NCI-H2227 (cell line): ENCODE measurements around the gene TTC34.
A peak's percentile ranks its signal among the peaks of the same experiment; 100 is the strongest.
"Not testable (repeated sequence)": the region's sequence is repeated elsewhere in the genome, so short reads cannot be mapped to it uniquely, and the experiment has no call there.

Experiments
- DNase-seq: peaks from one replicate; lab custom pipeline; 2025; ENCODE audit not compliant: unreplicated experiment; lab: John Stamatoyannopoulos, UW

The TTC34 gene

DNA sequence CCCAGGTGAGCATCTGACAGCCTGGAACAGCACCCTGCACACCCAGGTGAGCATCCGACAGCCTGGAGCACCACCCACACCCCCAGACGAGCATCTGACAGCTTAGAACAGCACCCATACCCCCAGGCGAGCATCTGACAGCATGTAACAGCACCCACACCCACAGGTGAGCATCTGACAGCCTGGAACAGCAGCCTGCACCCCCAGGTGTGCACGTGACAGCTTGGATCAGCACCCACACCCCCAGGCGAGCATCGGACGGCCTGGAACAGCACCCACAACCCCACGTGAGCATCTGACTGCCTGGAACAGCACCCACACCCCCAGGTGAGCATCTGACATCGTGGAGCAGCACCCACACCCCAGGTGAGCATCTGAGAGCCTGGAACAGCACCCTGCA, 116.6 kb downstream of the TTC34 start:
- DNase-seq: not testable (repeated sequence)

DNA sequence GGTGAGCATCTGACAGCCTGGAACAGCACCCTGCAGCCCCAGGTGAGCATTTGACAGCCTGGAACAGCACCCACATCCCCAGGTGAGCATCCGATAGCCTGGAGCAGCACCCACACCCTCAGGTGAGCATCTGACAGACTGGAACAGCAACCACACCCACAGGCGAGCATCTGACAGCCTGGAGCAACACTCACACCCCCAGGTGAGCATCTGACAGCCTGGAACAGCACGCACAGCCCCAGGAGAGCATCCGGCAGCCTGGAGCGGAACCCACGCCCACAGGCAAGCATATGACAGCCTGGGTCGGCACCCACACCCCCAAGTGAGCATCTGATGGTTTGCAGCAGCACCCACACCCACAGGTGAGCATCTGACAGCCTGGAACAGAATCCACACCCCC, 117.5 kb downstream of the TTC34 start:
- DNase-seq: not testable (repeated sequence)

DNA sequence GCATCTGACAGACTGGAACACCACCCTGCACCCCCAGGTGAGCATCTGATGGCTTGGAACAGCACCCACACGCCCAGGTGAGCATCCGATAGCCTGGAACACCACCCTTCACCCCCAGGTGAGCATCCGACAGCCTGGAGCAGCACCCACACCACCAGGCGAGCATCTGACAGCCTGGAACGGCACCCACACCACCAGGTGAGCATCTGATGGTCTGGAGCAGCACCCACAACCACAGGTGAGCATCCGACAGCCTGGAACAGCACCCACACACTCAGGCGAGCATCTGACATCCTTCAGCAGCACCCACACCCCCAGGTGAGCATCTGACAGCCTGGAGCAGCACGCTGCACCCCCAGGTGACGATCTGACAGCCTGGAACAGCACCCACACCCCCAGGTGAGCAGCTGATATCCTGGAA, 118.2 kb downstream of the TTC34 start:
- DNase-seq: not testable (repeated sequence)

DNA sequence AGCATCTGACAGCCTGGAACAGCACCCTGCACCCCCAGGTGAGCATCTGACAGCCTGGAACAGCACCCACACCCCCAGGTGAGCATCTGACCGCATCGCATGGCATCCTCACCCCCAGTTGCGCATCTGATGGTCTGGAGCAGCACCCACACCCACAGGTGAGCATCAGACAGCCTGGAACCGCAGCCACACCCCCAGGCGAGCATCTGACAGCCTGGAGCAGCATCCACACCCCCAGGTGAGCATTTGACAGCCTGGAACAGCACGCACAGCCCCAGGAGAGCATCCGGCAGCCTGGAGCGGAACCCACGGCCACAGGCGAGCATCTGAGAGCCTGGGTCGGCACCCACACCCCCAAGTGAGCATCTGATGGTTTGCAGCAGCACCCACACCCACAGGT, 118.6 kb downstream of the TTC34 start:
- DNase-seq: not testable (repeated sequence)

DNA sequence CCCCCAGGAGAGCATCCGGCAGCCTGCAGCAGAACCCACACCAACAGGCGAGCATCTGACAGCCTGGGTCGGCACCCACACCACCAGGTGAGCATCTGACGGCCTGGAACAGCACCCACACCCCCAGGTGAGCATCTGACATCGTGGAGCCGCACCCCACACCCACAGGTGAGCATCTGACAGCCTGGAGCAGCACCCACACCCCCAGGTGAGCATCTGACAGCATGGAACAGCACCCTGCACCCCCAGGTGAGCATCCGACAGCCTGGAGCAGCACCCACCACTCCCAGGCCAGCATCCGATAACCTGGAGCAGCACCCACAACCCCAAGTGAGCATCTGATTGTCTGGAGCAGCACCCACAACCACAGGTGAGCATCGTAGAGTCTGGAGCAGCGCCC, 124.8 kb downstream of the TTC34 start:
- DNase-seq: not testable (repeated sequence)

DNA sequence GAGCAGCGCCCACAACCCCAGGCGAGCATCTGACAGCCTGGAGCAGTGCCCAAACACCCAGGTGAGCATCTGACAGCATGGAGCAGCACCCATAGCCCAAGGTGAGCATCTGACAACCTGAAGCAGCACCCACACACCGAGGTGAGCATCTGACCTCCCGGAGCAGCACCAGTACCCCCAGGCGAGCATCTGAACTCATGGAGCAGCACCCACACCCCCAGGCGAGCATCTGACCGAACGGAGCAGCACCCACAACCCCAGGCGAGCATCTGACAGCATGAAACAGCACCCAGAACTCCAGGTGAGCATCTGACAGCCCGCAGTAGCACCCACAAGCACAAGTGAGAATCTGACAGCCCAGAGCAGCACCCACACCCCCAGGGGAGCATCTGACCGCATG, 129.8 kb downstream of the TTC34 start:
- not testable (repeated sequence) for DNase-seq

DNA sequence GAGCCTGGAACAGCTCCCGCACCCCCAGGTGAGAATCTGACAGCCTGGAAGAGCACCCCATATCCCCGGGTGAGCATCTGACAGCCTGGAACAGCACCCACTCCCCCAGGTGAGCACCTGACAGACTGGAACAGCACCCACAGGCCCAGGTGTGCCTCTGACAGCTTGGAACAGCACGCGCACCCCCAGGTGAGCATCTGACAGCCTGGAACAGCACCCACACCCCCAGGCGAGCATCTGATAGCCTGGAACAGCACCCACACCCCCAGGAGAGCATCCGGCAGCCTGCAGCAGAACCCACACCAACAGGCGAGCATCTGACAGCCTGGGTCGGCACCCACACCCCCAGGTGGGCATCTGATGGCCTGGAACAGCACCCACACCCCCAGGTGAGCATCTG, 141.7 kb downstream of the TTC34 start:
- DNase-seq: not testable (repeated sequence)

DNA sequence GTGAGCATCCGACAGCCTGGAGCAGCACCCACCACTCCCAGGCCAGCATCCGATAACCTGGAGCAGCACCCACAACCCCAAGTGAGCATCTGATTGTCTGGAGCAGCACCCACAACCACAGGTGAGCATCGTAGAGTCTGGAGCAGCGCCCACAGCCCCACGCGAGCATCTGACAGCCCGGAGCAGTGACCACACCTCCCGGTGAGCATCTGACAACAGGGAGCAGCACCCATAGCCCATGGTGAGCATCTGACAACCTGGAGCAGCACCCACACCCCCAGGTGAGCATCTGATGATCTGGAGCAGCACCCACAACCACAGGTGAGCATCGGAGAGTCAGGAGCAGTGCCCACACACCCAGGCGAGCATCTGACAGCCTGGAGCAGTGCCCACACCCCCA, 143.6 kb downstream of the TTC34 start:
- DNase-seq: not testable (repeated sequence)

DNA sequence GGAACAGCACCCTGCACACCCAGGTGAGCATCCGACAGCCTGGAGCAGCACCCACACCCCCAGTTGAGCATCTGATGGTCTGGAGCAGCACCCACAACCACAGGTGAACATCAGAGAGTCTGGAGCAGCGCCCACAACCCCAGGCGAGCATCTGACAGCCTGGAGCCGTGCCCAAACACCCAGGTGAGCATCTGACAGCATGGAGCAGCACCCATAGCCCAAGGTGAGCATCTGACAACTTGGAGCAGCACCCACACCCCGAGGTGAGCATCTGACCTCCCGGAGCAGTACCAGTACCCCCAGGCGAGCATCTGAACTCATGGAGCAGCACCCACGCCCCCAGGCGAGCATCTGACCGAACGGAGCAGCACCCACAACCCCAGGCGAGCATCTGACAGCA, 144.4 kb downstream of the TTC34 start:
- DNase-seq: not testable (repeated sequence)

DNA sequence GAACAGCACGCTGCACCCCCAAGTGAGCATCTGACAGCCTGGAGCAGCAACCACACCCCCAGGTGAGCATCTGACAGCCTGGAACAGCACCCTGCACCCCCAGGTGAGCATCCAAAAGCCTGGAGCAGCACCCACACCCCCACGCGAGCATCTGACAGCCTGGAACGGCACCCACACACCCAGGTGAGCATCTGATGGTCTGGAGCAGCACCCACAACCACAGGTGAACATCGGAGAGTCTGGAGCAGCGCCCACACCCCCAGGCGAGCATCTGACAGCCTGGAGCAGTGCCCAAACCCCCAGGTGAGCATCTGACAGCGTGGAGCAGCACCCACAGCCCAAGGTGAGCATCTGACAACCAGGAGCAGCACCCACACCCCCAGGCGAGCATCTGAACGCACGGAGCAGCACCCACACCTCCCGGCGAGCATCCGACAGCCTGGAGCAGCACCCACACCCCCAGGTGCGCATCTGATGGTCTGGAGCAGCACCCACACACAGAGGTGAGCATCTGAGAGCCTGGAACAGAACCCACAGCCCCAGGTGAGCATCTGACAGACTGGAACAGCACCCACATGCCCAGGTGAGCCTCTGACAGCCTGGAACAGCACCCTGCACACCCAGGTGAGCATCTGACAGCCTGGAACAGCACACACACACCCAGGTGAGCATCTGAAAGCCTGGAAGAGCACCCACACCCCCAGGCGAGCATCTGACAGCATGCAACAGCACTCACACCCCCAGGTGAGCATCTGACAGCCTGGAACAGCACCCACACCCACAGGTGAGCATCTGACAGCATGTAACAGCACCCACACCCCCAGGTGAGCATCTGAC, 145.7 kb downstream of the TTC34 start:
- not testable (repeated sequence) for DNase-seq

DNA sequence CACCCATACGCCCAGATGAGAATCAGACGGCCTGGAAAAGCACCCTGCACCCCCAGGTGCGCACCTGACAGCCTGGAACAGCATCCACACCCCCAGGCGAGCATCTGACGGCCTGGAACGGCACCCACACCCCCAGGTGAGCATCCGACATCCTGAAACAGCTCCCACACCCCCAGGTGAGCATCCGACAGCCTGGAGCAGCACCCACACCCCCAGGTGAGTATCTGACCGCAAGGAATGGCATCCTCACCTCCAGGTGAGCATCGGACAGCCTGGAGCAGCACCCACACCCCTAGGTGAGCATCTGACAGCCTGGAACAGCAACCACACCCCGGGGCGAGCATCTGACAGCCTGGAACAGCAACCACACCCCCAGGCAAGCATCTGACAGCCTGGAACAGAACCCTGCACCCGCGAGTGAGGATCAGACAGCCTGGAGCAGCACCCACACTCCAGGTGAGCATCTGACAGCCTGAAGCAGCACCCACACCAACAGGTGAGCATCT, 147.0 kb downstream of the TTC34 start:
- DNase-seq: not testable (repeated sequence)

DNA sequence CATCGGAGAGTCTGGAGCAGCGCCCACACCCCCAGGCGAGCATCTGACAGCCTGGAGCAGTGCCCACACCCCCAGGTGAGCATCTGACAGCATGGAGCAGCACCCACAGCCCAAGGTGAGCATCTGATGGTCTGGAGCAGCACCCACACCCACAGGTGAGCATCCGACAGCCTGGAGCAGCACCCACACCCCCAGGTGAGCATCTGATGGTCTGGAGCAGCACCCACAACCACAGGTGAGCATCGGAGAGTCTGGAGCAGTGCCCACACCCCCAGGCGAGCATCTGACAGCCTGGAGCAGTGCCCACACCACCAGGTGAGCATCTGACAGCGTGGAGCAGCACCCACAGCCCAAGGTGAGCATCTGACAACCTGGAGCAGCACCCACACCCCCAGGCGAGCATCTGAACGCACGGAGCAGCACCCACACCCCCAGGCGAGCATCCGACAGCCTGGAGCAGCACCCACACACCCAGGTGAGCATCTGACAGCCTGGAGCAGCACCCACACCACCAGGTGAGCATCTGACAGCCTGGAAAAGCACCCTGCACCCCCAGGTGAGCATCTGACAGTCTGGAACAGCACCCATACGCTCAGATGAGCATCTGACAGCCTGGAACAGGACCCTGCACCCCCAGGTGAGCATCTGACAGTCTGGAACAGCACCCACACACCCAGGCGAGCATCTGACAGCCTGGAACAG, 147.6 kb downstream of the TTC34 start:
- DNase-seq: peak; percentile 41

DNA sequence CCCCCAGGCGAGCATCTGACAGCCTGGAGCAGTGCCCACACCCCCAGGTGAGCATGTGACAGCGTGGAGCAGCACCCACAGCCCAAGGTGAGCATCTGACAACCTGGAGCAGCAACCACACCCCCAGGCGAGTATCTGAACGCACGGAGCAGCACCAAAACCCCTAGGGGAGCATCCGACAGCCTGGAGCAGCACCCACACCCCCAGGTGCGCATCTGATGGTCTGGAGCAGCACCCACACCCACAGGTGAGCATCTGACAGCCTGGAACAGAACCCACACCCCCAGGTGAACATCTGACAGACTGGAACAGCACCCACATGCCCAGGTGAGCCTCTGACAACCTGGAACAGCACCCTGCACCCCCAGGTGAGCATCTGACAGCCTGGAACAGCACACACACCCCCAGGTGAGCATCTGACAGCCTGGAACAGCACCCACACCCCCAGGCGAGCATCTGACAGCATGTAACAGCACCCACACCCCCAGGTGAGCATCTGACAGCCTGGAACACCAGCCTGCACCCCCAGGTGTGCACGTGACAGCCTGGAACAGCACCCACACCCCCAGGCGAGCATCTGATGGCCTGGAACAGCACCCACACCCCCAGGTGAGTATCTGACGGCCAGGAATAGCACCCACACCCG, 148.4 kb downstream of the TTC34 start:
- DNase-seq: not testable (repeated sequence)

DNA sequence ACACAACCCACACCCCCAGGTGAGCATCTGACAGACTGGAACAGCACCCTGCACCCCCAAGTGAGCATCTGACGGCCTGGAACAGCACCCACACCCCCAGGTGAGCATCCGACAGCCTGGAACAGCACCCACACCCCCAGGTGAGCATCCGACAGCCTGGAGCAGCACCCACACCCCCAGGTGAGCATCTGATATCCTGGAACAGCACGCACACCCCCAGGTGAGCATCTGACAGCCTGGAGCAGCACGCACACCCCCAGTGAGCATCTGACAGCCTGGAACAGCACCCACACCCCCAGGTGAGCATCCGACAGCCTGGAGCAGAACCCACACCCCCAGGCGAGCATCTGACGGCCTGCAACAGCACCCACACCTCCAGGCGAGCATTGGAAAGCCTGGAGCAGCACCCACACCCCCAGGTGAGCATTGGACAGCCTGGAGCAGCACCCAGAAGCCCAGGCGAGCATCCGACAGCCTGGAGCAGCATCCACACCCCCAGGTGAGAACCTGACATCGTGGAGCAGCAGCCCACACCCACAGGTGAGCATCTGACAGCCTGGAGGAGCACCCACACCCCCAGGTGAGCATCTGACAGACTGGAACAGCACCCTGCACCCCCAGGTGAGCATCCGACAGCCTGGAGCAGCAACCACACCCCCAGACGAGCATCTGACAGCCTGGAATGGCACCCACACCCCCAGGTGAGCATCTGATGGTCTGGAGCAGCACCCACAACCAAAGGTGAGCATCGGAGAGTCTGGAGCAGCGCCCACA, 149.2 kb downstream of the TTC34 start:
- DNase-seq: not testable (repeated sequence)

DNA sequence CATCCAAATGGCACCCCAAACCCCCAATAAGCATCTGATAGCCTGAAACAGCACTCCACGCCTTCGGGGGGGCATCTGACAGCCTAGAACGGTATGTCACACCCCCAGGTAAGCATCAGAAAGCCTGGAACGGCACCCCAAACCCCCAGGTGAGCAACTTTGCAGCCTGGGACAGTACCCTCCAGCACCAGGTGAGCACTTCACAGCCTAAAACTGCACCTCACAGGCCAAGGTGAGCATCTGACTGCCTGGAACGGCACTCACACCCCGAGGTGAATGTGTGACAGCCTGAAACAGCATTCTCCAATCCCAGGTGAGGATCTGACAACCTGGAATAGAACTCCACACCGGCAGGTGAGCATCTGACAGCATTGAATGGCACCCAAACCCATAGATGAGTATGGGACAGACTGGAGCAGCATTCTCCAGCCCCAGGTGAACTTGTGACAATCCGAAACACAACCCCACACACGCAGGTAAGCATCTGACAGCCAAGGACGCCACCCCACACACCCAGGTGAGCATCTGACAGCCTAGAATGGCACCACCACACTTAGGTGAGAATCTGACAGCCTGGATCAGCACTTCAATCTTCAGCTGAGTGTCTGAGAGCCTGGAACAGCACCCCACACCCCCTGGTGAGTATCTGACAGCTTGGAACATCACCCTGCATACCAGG, 150.4 kb downstream of the TTC34 start:
- no peak for DNase-seq

DNA sequence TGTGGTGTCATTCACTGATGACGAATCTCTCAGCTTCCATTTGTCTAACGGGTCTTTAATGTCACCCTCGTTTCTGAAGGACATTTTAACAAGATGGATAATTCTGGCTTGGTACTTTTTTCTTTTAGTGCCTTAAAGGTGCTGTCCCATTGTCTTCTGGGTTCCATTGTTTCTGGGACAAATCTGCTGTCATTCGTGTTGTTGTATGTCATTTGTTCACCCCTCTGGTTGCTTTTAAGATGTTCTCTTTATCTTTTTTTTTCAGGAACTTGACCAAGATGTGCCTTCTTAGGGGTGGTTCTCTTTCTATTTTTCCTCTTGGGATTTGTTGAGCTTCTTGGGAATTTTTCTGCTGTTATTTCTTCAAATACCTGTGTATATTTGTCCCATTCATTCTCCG, 154.7 kb downstream of the TTC34 start:
- DNase-seq: no peak

DNA sequence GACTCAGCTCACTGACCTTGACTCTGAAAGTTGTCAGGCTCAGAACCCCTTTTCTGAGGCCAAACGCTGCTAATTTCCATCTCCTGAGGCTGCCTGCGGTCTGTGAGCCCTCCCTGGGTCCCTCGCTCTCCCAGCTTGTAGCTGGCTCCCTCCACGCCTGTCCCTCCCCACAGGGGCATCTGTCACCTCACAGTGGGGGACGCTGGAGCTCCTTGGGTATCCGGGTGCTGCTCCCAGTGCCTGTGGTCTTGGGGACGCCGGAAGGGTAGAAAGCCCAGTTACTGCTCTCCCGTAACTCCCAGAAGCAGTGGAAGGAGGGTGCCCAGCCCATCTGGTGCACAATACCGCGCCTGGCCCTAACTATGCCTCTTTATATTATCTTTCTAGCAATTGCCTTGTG, 155.7 kb downstream of the TTC34 start:
- no peak for DNase-seq

DNA sequence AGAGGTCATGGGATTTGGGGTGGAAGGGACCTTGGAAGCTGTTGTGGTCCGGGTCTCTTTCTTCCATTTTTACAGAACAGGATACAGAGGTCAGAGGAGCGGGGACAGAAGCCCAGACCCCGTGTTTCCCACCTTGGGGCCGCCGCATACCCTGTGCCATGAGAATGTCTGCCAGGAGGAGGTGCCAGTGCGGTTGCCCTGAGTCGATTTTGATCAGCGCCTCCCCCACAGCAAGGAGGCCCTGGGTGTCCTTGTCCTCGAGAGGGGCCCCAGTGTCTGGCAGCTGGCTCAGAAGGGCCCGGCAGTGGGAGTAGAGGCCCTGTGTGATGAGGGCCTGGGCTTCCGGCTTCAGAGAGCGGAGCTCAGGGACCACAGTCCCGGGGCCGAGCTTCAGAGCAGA, 156.3 kb downstream of the TTC34 start:
- DNase-seq: no peak

DNA sequence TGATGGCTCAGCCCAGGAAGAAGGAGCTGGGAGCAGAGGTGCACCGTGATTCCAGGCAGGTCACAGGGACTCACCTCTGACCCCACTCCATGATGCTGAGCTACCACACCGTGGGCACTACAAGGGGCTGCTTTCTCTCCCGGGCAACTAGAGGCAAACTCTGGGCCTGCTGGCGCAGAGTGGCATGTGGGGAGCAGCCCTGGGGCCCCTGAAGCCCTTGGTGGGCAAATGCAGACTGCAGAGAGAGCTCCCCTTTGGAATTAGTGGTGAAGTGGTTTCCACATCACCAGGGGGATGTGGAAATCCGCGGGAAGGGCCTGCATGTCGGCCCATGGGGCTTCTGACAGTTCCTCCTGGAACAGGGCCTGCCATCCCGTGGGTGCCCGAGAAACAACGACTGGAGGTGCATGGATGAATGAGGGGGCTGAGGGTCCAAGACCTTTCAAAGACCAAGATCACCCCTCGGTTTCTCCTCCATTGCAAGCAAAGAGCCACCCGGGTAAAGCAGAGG, 156.8 kb downstream of the TTC34 start:
- DNase-seq: no peak

DNA sequence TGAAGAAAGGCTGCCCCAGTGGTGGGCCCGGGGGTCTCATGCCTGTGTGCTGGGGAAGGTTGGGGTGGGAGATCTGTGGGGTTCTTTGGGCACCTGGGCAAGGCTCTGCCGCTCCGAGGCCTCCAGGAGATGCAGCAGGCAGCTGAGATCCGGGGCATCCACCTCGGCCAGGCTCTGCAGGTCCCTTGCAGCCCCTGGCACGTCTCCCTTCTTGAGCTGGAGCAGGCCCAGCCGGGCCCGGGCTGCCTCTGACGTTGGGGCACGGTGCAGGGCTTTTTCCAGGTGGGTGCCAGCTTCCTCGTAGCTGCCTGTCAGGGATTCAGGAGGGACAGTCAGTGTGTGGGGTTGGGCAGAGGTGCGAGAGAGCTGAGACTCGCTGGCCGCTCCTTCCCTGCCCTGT, 157.3 kb downstream of the TTC34 start:
- DNase-seq: no peak
